Measurements from ENCODE around the gene DDX46. TPM values are rescaled to one million over a fixed set of nuclear protein-coding genes. Genes with fewer than 3 reads are reported as not detected.
"Not testable (repeated sequence)": the region's sequence is repeated elsewhere in the genome, so short reads cannot be mapped to it uniquely, and the experiment has no call there.

Gene DDX46
- total and polyA plus RNA-seq, 9 donors, result 30.0 to 61.8 (median 52.0) TPM

- Histone ChIP-seq H3K4me1 (ENCODE audit: control insufficient read depth, insufficient read depth, low read length) (no peaks in the 10 kb centered on the region), H3K4me3 (ENCODE audit: low read length) (no peak overlapping the region), H3K9me3 (replicated peaks; ENCODE audit: control insufficient read depth, low read depth, low read length) (no peaks in the 10 kb centered on the region), H3K36me3 (ENCODE audit: control insufficient read depth, insufficient read depth, low read length) (peaks cover 40% of the 10 kb centered on the region), H3K27me3 (ENCODE audit: control insufficient read depth, insufficient read depth, low read length) (no peaks in the 10 kb centered on the region), H3K27ac (ENCODE audit: low read length) (no peak overlapping the region)
- no CpG with 5 or more reads among the region's 3 CpGs for WGBS (ENCODE audit: insufficient coverage)
- DNase-seq, result no peak
Measured at GRCh38 chr5:134837530-134838181, 79.1 kb downstream of the DDX46 start.

GRCh38 chr5:134838361-134838760 is 79.8 kb downstream of the DDX46 start:
- H3K4me1 ChIP-seq (ENCODE audit: control insufficient read depth, insufficient read depth, low read length); H3K4me3 ChIP-seq (ENCODE audit: low read length); H3K27me3 ChIP-seq (ENCODE audit: control insufficient read depth, insufficient read depth, low read length); H3K27ac ChIP-seq (ENCODE audit: low read length); DNase-seq; H3K9me3 ChIP-seq (replicated peaks; ENCODE audit: control insufficient read depth, low read depth, low read length): not testable (repeated sequence)
- WGBS (ENCODE audit: insufficient coverage), result 94% methylated on average over 6 of the region's 9 CpGs
- peaks cover 35% of the 10 kb centered on the region for H3K36me3 ChIP-seq (ENCODE audit: control insufficient read depth, insufficient read depth, low read length)

- H3K9me3 ChIP-seq (replicated peaks; ENCODE audit: control insufficient read depth, low read depth, low read length), result no peaks in the 10 kb centered on the region
- peaks cover 4% of the 10 kb centered on the region for H3K4me1 ChIP-seq (ENCODE audit: control insufficient read depth, insufficient read depth, low read length)
- peaks cover 20% of the 10 kb centered on the region for H3K36me3 ChIP-seq (ENCODE audit: control insufficient read depth, insufficient read depth, low read length)
- no CpG with 5 or more reads among the region's 3 CpGs for WGBS (ENCODE audit: insufficient coverage)
- no peaks in the 10 kb centered on the region for H3K27me3 ChIP-seq (ENCODE audit: control insufficient read depth, insufficient read depth, low read length)
- no peak overlapping the region for H3K4me3 ChIP-seq (ENCODE audit: low read length)
- no peak for DNase-seq
- H3K27ac ChIP-seq (ENCODE audit: low read length), result no peak overlapping the region
Measured at GRCh38 chr5:134840811-134841210, 82.2 kb downstream of the DDX46 start.

GRCh38 chr5:134844252-134844651 is 85.7 kb downstream of the DDX46 start:
- WGBS (ENCODE audit: insufficient coverage), result no CpG with 5 or more reads among the region's 1 CpG
- no peak for DNase-seq
- H3K4me1 ChIP-seq (ENCODE audit: control insufficient read depth, insufficient read depth, low read length), result peaks cover 15% of the 10 kb centered on the region
- no peak overlapping the region for H3K4me3 ChIP-seq (ENCODE audit: low read length)
- no peaks in the 10 kb centered on the region for H3K27me3 ChIP-seq (ENCODE audit: control insufficient read depth, insufficient read depth, low read length)
- H3K9me3 ChIP-seq (replicated peaks; ENCODE audit: control insufficient read depth, low read depth, low read length), result no peaks in the 10 kb centered on the region
- H3K27ac ChIP-seq (ENCODE audit: low read length), result no peak overlapping the region
- H3K36me3 ChIP-seq (ENCODE audit: control insufficient read depth, insufficient read depth, low read length), result peaks cover 15% of the 10 kb centered on the region

- Histone ChIP-seq H3K9me3 (replicated peaks; ENCODE audit: control insufficient read depth, low read depth, low read length) (no peaks in the 10 kb centered on the region), H3K36me3 (ENCODE audit: control insufficient read depth, insufficient read depth, low read length) (peaks cover 10% of the 10 kb centered on the region), H3K4me3 (ENCODE audit: low read length) (peak overlapping the region; percentile 65), H3K27ac (ENCODE audit: low read length) (peak overlapping the region; percentile 95), H3K4me1 (ENCODE audit: control insufficient read depth, insufficient read depth, low read length) (peaks cover 15% of the 10 kb centered on the region), H3K27me3 (ENCODE audit: control insufficient read depth, insufficient read depth, low read length) (no peaks in the 10 kb centered on the region)
- DNase-seq, result peak; percentile 42
- 2% methylated on average over 7 of the region's 12 CpGs for WGBS (ENCODE audit: insufficient coverage)
Measured at GRCh38 chr5:134845335-134845851, 86.8 kb downstream of the DDX46 start.

- peak; percentile 98 for DNase-seq
- H3K4me3 ChIP-seq (ENCODE audit: low read length), result peak within 1 kb of the TSS; percentile 65
- peaks cover 5% of the 10 kb centered on the region for H3K36me3 ChIP-seq (ENCODE audit: control insufficient read depth, insufficient read depth, low read length)
- peaks cover 15% of the 10 kb centered on the region for H3K4me1 ChIP-seq (ENCODE audit: control insufficient read depth, insufficient read depth, low read length)
- peak within 1 kb of the TSS; percentile 95 for H3K27ac ChIP-seq (ENCODE audit: low read length)
- no peaks in the 10 kb centered on the region for H3K9me3 ChIP-seq (replicated peaks; ENCODE audit: control insufficient read depth, low read depth, low read length)
- WGBS (ENCODE audit: insufficient coverage), result under 1% methylated on average over 68 of the region's 84 CpGs
- H3K27me3 ChIP-seq (ENCODE audit: control insufficient read depth, insufficient read depth, low read length), result no peaks in the 10 kb centered on the region
Measured at GRCh38 chr5:134845852-134846640, 87.5 kb downstream of the DDX46 start, which contains the start of gene C5orf24. Gene C5orf24 (plus strand): TSS chr5:134845968. CDS start chr5:134854901, 8,933 bp downstream.

- Histone ChIP-seq H3K4me1 (ENCODE audit: control insufficient read depth, insufficient read depth, low read length) (peaks cover 15% of the 10 kb centered on the region), H3K36me3 (ENCODE audit: control insufficient read depth, insufficient read depth, low read length) (peaks cover 8% of the 10 kb centered on the region), H3K27me3 (ENCODE audit: control insufficient read depth, insufficient read depth, low read length) (no peaks in the 10 kb centered on the region), H3K27ac (ENCODE audit: low read length) (peak overlapping the region; percentile 95), H3K4me3 (ENCODE audit: low read length) (peak overlapping the region; percentile 65), H3K9me3 (replicated peaks; ENCODE audit: control insufficient read depth, low read depth, low read length) (no peaks in the 10 kb centered on the region)
- DNase-seq, result peak; percentile 28
- no CpG with 5 or more reads among the region's 11 CpGs for WGBS (ENCODE audit: insufficient coverage)
Measured at GRCh38 chr5:134846641-134846960, 88.0 kb downstream of the DDX46 start.

- not testable (repeated sequence) for H3K9me3 ChIP-seq (replicated peaks; ENCODE audit: control insufficient read depth, low read depth, low read length); H3K4me3 ChIP-seq (ENCODE audit: low read length); H3K27ac ChIP-seq (ENCODE audit: low read length); H3K27me3 ChIP-seq (ENCODE audit: control insufficient read depth, insufficient read depth, low read length); DNase-seq
- Histone ChIP-seq H3K36me3 (ENCODE audit: control insufficient read depth, insufficient read depth, low read length) (peaks cover 11% of the 10 kb centered on the region), H3K4me1 (ENCODE audit: control insufficient read depth, insufficient read depth, low read length) (peaks cover 15% of the 10 kb centered on the region)
- no CpG with 5 or more reads among the region's 7 CpGs for WGBS (ENCODE audit: insufficient coverage)
Measured at GRCh38 chr5:134849434-134849933, 90.9 kb downstream of the DDX46 start.

- no peak overlapping the region for H3K4me3 ChIP-seq (ENCODE audit: low read length)
- no peaks in the 10 kb centered on the region for H3K9me3 ChIP-seq (replicated peaks; ENCODE audit: control insufficient read depth, low read depth, low read length)
- H3K4me1 ChIP-seq (ENCODE audit: control insufficient read depth, insufficient read depth, low read length), result peaks cover 11% of the 10 kb centered on the region
- WGBS (ENCODE audit: insufficient coverage), result no CpG with 5 or more reads among the region's 1 CpG
- peaks cover 21% of the 10 kb centered on the region for H3K36me3 ChIP-seq (ENCODE audit: control insufficient read depth, insufficient read depth, low read length)
- peak; percentile 30 for DNase-seq
- H3K27ac ChIP-seq (ENCODE audit: low read length), result no peak overlapping the region
- no peaks in the 10 kb centered on the region for H3K27me3 ChIP-seq (ENCODE audit: control insufficient read depth, insufficient read depth, low read length)
Measured at GRCh38 chr5:134851307-134851923, 92.8 kb downstream of the DDX46 start.

GRCh38 chr5:134856465-134856864 is 97.9 kb downstream of the DDX46 start:
- peaks cover 29% of the 10 kb centered on the region for H3K36me3 ChIP-seq (ENCODE audit: control insufficient read depth, insufficient read depth, low read length)
- H3K4me1 ChIP-seq (ENCODE audit: control insufficient read depth, insufficient read depth, low read length); H3K27me3 ChIP-seq (ENCODE audit: control insufficient read depth, insufficient read depth, low read length); H3K27ac ChIP-seq (ENCODE audit: low read length); H3K4me3 ChIP-seq (ENCODE audit: low read length); H3K9me3 ChIP-seq (replicated peaks; ENCODE audit: control insufficient read depth, low read depth, low read length); DNase-seq: not testable (repeated sequence)
- no CpG with 5 or more reads among the region's 7 CpGs for WGBS (ENCODE audit: insufficient coverage)

Measured in muscle of leg (tissue), 11 donors.